ENCODE data around the gene SULT1C4. TPM values are rescaled to one million over a fixed set of nuclear protein-coding genes. Genes with fewer than 3 reads are reported as not detected.
A peak's percentile ranks its signal among the peaks of the same experiment; 100 is the strongest.
"Not testable (repeated sequence)": the region's sequence is repeated elsewhere in the genome, so short reads cannot be mapped to it uniquely, and the experiment has no call there.

The SULT1C4 gene
- total RNA-seq, 1 donor, result 9.4 TPM

DNA sequence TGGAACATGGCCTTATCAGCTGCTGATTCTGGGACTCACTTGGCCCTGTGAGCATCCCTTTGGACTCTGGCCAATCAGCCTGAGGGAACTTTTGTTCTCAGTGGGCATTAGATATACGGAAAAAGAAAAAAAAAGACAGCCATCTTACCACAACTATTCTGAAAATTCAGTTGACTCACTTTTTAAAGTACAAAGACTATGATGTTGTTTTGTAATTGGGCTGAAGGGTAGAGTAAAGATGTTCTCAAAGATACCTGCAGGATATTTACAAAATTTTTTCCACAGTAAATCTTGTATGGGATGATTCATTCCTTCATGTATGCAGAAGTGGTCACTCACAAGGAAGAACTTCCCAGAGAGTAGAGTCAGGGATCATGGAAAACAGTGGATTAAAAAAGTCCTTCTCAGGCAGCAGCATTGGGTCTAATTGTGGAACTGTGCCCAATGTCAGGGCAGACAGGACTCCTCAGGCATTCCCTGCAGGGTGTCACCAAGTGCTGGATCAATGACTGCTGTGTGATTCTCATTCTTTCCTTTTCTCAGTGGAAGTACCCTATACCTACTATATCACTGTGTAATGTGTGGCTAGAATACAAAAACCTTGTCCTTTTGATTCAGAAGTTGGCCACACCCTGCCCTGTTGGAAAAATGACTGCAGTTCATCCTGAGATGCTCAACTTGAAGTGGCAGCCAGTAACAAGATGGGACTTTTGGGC, 35.4 kb downstream of the SULT1C4 start:
- no peak for DNase-seq (ENCODE audit: low read depth in 2 of 3, low spot score in 2 of 3)

DNA sequence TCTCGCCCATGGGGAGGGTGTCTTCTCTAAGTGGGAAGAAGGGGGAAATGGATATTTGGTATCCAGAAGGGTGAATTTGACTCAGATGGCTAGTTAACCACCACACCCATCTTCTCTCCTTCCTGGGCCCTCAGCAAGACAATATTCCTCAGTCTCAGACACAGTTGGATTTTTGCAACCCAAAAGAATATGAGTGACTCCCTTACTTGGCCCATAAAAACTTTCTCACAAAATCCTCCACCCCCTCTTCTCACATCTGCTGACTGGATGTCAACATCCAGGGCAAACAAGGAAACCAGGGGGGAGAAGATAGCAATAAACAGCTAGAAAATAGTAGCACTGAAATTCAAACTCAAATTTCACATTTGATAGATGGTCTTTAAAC, 35.9 kb downstream of the SULT1C4 start:
- DNase-seq (ENCODE audit: low read depth in 2 of 3, low spot score in 2 of 3), result no peak

DNA sequence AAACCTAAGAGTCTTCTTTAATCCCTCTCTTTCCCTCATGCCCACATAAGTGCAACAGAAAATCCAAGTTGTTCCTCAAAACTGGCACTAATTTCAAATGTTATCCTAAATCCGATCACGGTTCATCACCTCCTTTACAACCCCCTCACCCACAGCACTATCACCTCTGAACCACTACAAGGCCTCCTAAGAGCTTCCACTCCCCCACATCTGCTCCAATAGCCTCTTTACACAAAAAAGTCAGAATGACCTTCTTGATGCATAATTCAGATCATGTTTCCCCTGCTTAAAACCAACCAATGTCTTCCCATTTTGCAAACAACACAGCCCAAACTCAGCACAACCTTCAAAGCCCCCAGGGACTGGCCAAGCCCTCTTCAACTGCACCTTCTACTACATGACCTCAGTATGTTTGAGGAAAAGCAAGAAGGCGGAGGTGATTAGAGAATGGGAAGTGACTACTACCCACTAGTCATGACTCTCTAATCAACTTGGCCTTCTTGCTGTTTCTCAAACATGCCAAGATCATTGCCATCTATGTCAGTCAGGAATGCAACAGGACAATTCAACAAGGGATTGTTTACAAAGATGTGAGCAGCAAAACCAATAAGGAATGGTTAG, 36.6 kb downstream of the SULT1C4 start:
- DNase-seq (ENCODE audit: low read depth in 2 of 3, low spot score in 2 of 3), result no peak

DNA sequence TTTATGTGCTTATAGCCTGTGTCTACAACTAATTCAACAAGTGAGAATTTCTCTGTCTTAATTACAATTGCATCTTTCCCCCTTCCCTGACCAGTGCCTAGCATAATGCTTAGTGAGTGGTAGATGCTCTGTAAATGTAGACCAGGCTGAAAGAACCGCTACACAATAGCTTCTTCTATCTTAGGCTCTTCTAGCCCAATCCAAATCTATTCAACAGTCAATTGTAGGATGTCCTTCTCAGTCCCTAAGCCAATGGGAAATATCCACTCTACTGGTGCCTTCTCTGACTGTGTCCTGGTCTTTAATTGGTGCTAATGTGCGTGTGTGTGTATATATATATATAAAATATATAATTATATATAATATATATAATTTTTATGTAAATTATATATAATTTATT, 37.2 kb downstream of the SULT1C4 start:
- DNase-seq (ENCODE audit: low read depth in 2 of 3, low spot score in 2 of 3), result no peak

DNA sequence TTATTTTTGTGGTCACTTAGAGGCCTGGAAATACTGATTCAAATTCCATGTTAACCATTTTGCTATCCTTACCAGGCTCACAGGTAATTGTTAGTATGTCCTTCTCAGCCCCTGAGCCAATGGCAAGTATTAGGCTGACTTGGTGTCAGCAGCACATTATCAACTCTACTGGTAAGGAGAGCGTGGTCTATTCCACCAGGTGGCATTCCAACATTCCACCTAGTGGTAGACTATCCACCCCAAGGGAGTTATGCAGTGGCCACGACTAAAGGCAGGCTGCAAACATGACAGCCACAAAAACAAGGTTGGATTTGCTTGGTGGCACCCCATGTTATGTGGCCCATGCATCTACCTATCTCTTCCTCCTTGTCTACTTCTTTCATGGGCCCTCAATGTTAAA, 39.5 kb downstream of the SULT1C4 start:
- peak in 1 of 3 donors; percentile 11 for DNase-seq (ENCODE audit: low read depth in 2 of 3, low spot score in 2 of 3)

DNA sequence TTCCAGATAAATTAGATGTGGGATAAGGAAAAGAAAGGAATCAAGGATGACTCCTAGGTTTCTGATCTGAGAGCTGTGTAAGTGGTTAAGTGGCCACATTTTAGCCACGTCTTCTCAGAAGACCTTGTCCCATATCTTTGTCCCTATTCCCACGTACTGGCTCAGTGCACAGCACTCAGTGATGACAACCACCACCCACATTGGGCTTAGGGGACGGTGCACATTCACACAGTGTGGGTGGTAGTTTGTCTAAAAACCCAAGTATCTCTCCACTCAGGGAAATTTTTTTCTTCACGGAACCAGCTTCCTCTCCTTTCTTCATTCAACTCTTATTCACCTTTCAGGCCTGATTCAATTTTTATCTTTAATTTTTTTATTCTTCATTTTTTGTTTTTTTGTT, 40.7 kb downstream of the SULT1C4 start:
- no peak for DNase-seq (ENCODE audit: low read depth in 2 of 3, low spot score in 2 of 3)

DNA sequence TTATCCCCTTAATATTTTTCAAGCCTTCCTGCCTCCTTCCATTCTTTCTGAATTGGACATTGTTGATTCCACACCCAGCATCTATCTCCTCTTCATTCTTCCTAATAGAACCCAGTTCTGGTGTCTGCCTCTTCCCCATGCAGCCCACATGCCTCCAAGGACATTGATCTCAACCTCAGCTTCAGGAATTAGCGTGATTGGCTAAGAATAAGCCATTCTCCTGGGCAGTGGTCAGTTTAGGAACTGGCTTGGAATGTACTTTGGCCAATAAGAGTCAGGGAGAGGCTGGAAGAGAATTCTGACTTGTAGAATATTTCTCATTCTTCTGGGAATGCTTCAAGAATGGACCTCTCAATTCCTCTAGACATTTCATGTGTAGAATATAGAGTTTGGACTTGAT, 45.3 kb downstream of the SULT1C4 start:
- DNase-seq (ENCODE audit: low read depth in 2 of 3, low spot score in 2 of 3), result no peak

DNA sequence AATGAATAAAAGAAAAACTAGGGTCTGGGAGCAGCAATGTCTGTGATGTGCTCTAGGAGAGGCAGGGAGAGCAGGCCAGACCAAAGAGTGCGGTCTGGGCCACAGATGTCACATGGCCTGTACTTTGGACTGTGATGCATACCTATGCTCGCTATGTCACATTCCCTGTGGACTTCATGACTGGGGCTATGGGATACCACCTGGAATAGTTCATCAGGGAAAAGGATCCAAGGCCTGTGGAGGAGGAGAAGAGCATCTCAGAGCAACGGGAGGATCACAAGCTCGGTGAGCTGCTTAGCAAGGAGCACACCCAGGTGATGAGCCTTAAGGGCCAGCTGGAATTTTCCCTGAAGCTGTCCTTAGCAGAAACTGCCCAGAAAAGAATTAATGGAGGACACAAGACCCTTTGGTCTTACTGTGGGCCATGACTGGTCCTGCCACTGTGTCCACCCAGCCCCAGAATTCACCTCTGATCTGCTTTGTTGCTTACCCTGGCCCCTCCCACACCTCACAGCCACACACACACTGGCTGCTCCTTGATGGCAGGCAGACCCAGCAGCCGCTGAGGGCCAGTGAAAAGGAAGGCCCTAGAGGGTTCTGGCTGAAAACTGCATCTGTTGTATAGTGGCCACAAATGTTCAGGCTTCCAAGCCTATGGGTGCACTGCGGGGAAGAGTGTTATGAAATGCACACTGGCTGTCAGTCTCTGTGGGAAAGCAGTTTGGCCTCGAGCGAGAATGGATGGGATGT, 45.9 kb downstream of the SULT1C4 start:
- DNase-seq (ENCODE audit: low read depth in 2 of 3, low spot score in 2 of 3), result no peak

DNA sequence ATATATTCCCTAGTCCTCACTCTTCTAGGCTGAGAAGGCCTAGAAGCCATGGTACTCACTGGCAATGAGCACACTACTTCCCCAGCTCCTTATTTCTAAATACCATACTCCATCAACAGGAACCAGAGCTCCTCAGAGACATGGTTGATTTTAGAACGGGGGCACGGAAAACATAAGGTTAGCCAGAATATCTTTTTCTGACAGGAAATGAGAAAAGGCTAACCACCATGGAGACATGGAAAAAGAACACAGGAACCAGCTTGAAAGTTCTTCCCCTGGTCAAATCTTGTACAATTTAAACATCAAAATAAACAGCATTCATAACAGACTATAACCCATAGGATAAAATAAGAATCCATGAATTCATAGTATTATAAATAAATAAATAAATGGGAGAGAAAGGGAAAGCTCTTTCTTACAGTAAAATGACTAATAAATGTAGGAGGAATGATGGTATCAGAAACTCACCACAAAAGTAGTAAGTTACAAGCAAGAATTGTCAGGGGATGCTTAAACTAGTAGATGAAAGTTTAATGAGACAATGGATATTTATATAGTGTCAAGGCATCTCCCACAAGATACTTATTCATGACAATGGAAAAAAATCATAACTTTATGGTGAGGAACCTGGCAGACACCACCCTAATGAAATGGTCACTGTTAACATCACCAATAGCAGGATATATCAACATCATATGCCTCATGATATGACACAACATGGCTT, 50.7 kb downstream of the SULT1C4 start:
- no peak for DNase-seq (ENCODE audit: low read depth in 2 of 3, low spot score in 2 of 3)

DNA sequence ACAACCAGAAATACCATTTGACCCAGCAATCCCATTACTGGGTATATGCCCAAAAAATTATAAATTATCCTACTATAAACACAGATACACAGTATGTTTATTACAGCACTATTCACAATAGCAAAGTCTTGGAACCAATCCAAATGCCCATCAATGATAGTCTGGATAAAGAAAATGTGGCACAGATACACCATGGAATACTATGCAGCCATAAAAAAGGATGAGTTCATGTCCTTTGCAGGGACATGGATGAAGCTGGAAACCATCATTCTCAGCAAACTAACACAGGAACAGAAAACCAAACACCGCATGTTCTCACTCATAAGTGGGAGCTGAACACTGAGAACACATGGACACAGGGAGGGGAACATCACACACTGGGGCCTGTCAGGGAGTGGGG, 57.8 kb downstream of the SULT1C4 start:
- DNase-seq (ENCODE audit: low read depth in 2 of 3, low spot score in 2 of 3), result not testable (repeated sequence)

DNA sequence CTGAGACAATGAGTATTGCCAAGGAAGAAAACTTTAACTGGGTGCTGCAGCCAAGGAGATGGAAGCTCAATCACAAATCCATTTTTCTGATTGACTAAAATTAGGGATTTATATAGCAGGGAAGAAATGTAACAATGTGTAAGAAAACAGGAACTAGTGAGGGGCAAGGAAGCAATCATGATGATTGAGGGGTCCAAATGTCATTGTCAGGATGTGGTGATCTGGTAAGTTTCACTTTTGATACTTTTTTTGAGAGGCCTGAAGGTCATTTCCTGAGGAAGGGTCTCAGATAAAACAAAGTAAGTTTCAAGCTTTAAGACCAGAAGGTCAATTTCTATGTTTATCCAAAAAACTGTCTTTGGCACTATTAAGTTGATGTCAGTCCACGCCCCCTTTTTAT, 59.2 kb downstream of the SULT1C4 start:
- DNase-seq (ENCODE audit: low read depth in 2 of 3, low spot score in 2 of 3), result peak in 1 of 3 donors; percentile 30

Small RNA genes lying within 50 kb of the gene (small RNA-seq; reads per million reads assigned to genes)
- not detected for gene SMIM12P1

Other genes with a start within 250 kb of the SULT1C4 start
- gene SULT1C3, start 138.0 kb upstream of the SULT1C4 start, total RNA-seq, result not detected
- under 0.01 TPM for gene SULT1C2, start 89.1 kb upstream of the SULT1C4 start, total RNA-seq
- gene GCC2, start 71.3 kb downstream of the SULT1C4 start, total RNA-seq, result 8.1 TPM
- 198 TPM for gene LIMS1, start 156.5 kb downstream of the SULT1C4 start, total RNA-seq

Measured in hematopoietic multipotent progenitor cell (in vitro differentiated cells).